A549 (cell line): ENCODE measurements around the gene FAM171A1.

Experiments
- CTCF ChIP-seq: fragments of >200 bp; sonication (Bioruptor Twin); formaldehyde crosslinking; IDR thresholded peaks from 3 replicates; pipeline ENCODE4 v1.5.1; 2016
- ESRRA ChIP-seq: fragments of 150-350 bp; IDR thresholded peaks from 2 replicates; pipeline ENCODE4 v1.6.1; 2014; ENCODE audit warnings: mild to moderate bottlenecking, low read length, borderline replicate concordance
- MYC ChIP-seq: IDR thresholded peaks from 2 replicates; pipeline ENCODE4 v1.6.1; 2012; ENCODE audit warnings: mild to moderate bottlenecking, inconsistent platforms, low read length, improper control_type of control experiment, borderline replicate concordance

- no peak for TF ChIP-seq ESRRA
- TF ChIP-seq MYC = no peak
- no peak for TF ChIP-seq CTCF
Measured at GRCh38 chr10:15196021-15196834, 174.9 kb downstream of the FAM171A1 start.
